Stimulated activated CD4-positive, alpha-beta T cell treated with anti-CD3 and anti-CD28 coated beads, Interleukin-1b, Interleukin-23, amount 100 ng/mL, for 1 hour (primary cell): ENCODE measurements around the gene CD63.

Source experiments
- DNase-seq, 2 donors: peaks; one replicate each; pipeline ENCODE4 v3.0.0-alpha.2; 2020; ENCODE audit warnings: low read depth in 2 of 2

CD63 gene

DNA sequence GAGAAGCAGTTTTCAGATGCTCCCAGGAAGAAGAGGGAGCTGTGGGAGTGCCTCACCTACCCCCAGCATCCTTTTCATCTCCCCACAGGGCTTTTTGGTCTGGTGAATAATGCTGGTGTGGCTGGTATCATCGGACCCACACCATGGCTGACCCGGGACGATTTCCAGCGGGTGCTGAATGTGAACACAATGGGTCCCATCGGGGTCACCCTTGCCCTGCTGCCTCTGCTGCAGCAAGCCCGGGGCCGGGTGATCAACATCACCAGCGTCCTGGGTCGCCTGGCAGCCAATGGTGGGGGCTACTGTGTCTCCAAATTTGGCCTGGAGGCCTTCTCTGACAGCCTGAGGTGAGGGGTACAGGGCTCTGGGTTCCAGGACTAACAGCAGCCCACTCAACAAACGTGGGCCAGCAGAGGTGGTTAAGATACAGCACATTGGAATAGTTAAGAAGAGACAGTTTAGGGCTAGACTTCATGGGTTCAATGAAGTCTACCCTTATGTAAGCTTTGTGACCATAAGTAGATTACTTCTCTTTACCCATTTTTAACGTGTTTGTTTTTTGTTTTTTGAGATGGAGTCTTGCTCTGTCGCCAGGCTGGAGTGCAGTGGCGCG is 7.1 kb downstream of the CD63 start:
- DNase-seq: no peak

DNA sequence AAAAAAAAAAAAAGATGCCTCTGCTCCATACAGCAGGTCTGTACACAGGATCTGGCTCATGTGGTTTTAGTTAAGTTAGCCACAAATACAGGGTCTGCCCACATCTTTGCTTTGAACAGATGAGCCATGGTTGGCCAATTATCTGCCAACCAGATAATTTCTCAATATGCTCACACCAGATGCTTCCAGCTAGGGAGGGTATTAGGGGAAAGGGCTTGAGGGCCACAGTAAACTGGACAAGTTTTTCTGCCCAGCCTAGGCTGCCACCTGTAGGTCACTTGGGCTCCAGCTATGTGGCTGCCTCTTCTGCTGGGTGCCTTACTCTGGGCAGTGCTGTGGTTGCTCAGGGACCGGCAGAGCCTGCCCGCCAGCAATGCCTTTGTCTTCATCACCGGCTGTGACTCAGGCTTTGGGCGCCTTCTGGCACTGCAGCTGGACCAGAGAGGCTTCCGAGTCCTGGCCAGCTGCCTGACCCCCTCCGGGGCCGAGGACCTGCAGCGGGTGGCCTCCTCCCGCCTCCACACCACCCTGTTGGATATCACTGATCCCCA is 7.8 kb downstream of the CD63 start:
- no peak for DNase-seq

DNA sequence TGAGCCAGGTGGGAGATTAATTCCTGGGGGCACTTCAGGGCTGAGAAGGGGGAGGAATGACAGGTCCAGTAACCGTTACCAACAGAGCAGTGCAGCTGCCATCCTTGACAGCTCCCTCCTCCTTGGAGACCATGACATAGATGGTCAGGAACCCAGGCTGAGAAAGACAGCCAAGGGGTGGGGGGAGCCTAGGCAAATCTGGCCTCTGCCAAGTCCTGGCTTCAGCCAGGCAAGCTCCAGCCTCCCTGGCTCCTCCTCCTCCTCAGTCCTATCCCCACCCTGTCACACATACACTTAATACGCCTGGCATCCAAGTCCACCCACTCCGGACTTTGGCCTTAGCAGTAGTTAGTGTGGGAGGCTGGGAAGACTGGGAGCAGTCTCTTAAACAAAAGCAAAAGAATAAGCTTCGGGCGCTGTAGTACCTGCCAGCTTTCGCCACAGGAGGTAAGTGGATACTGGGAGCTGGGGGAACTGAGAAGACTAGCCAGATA is 8.7 kb downstream of the CD63 start, which contains the start of gene RDH5:
Gene RDH5 (plus strand): TSS at position 323 of the 494 bp plus-strand sequence. CDS start 792 bp downstream, outside the sequence.
- DNase-seq: no peak

DNA sequence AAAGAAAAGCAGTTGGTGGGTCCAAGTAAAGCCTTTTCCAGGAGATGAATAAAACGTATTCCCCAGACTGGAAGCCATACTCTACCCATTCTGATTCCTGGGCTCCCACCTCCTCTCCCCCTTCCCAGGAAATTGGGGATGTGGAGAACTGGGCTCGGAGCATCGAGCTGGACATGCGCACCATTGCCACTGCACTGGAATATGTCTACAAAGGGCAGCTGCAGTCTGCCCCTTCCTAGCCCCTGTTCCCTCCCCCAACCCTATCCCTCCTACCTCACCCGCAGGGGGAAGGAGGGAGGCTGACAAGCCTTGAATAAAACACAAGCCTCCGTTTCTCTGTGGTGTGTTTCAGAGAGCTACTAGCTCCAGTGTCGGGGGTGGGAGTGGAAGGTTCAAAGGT is 9.4 kb downstream of the CD63 start:
- DNase-seq: no peak

DNA sequence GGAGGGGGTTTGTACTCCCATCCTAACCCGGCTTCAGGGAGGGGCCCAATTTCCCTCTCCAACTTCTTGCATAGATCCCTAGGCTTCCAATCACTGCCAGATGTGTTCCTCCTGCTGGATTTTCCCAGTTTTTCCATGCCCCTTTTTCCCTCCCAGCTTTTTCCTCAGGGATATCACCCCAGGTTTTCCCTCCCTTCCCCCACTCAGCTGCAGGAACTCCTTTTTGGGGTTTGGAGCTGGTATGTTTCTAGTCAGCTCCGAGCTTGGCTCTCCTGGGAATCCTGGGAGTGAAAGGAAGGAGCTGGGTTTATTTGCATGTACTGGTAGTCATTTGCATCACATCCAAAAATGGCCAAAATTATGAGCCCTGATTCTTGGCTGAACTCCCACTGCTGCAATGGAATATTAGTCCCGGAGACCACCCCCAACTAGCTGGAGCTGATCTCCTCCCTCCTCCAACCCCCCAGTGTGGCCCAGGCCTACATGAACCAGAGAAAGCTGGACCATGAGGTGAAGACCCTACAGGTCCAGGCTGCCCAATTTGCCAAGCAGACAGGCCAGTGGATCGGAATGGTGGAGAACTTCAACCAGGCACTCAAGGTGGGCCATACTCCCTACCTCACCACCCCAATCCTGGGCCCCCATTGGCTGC is 10.1 kb downstream of the CD63 start:
- DNase-seq: no peak

DNA sequence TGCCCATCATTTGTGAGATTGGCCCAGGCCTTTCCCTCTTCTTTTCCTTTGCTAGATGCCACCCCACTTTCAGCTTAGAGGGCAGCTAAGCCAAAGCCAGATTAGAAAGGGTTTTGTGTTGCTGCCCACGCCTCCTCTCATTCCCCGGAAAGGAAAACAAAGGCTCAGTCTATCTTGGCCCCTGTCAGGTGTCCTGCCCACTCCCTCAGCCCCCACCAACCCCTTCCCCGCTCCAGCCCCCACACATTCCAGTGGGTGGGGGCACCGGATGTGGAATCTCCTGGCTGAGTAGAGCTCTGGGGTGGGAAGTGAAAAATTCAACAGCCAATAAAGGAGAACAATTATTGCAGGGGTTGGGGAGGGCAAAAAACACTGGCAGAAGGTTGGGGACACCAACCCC is 10.8 kb downstream of the CD63 start:
- no peak for DNase-seq

DNA sequence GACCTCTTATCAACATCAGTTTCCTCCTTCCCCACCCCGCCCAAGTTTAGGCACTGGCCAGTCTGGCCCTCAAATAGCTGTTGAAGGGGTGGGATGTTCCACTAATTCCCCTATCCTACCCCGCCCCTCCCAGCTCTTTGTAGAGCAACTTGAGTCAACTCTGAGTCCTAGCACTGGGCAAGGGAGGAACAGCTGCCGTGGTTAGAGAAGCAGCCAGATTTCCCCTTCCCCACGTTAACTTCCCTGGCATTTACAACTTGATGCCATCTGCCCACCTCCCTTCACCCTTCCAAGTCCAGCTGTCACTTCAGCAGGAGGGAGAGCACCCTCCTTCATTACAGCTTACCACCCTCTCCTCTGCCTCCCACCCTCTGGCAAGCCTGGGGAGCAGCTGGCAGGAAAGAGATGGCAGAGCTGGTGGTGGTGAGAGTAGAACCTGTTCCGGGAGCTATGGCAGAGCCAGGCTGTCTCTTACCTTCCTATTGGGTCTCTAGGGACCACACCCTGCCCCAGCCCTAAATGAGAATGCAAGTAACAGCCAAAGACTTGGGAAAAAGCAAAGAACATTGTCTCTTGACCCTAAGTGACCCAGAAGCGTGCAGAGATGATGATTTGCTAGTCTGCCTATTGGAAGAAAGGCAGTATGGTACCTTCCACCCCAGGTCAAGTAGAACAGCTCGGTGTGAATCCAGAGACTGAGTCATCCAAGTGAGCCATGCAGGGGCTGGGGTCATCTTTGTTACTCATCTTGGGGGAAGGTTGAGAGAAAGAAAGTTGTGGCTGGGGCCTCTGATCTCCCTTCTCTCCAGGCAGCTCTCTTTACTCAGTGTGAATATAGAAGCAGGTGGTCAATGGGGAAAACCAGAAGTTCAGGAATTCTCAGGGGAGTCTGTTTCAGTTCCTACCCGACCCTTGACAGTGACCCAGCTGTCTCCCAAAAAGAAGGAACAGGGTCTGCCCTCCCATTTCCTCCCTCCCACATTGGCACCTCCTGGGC is 11.5 kb downstream of the CD63 start:
- no peak for DNase-seq

DNA sequence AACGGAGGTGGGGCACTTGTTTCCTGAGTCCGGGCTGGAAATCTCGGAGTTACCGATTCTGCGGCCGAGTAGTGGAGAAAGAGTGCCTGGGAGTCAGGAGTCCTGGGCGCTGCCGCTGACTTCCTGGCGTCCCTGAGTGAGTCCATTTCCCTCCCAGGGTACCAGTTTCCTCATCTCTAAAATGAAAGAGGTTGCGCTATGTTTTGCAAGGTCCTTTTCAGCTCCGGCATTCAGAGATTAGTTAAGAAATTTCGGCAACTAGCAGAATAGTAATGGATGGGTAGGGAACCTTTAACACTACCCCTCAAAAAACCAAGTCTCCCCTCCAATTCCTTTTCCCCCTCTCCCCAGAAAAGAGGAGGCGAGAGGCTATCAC is 12.2 kb downstream of the CD63 start:
- DNase-seq: no peak

DNA sequence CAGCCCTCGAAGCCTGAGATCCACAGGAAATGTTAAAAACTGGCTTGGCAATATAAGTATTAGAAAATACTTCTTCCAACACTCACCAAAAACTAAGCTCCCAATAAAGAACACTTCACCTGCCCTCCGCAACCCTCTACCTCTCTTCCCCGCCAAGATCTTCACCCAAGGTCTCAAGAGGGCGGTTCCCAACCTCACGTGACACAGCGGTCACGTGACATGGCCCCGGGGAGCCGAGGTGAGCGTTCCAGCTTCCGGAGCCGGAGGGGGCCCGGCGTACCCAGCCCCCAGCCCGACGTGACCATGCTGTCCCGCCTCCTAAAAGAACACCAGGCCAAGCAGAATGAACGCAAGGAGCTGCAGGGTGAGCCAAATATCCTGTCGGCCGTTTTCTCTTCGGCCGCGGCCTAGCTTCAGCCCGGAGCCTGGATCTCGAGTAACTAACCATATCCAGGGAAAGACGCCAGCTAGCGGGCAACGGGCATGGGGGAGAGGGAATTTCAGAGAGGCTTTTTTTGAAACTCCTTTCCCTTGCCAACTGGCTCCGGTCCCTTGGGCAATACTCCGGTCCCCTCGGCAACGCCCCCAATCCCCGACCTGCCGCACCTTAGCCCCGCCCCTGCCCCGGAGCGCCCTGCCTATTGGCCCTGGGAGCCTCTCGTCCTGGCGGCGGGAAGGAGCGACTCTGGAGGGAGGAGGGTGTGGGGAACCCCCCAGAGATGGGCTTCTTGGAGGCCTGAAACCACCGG is 12.8 kb downstream of the CD63 start, which contains the start of gene BLOC1S1:
Gene BLOC1S1 (plus strand): TSS at position 214 of the 749 bp plus-strand sequence. CDS start 6 bp downstream, at position 220.
- DNase-seq: peak; percentile 76 to 91

DNA sequence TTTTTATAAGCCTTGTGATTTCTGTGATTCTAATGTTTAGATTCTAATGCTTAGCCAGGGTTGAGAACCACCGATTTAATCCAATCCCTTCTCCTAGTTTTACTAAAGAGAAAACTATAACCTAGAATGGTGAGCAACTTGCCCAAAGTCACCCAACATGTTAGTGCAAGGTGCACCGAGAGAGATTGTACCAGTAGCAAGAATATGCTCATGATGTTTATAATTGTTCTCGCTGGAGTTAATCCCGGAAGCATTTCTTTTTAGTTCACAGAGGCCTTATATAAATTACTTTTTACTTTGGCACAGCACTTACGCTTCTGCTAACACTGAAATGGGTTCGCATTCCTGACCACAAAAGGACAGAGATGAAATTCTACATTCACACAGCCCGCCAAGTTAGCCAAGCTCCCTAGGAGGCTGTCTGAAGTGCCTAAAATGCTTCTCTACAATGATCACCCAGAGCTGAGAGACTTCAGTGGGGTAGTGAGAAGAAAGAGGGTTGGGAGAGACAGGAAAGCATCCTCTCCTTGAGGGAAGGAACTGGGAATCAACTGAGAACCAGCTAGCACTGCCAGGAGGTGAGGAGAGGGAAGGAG is 13.5 kb downstream of the CD63 start:
- DNase-seq: no peak

DNA sequence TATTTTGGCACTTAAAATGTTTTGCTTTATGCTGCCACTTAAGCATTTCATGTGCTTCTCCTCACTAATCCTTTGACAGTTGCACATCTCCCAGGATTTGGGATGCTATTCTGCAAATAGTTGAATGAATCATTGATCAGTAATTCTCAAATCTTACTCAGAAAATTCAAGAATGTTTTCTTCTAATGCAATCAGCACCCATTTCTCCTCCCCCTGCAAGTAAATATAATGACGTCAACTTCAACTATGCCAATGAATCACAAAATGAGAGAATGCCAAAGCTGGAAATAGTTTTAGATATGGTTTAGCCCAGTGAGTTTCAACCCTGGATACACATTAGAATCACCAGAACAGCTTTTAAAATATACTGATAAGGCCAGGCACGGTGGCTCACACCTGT is 15.1 kb downstream of the CD63 start:
- DNase-seq: no peak

DNA sequence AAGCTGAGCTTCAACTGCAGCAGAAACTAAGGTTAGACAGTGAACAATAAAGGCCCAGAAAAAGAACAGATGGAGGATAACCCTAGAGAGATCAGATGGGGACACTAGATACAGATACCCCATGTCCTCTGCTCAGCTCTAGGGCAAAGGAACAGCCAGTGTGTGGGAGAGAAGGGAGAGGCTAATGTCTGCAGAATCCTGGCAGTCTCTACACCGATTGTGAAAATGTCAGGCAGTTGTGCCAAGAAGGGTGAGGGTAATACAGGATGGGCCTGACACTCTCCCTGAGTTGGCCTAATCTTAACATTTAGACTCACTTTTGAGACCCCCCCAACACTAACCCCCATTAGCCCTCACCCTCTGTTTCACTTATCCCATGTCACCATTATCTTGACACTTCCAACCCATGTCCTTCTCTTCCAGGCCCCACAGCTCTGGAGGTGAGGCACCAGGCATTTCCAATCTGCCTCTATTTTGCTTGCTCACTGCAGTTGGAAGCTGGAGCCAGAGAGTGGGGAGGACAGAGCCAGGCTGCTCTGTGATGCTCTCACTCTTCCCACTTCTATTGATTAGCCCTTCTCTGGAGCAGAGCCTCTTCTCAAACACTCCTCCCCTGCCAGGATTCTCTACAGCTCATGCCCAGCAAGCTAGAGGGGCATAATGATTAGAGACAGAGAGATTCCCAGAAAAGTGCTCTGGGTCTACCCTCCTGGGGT is 16.0 kb downstream of the CD63 start:
- DNase-seq: no peak

DNA sequence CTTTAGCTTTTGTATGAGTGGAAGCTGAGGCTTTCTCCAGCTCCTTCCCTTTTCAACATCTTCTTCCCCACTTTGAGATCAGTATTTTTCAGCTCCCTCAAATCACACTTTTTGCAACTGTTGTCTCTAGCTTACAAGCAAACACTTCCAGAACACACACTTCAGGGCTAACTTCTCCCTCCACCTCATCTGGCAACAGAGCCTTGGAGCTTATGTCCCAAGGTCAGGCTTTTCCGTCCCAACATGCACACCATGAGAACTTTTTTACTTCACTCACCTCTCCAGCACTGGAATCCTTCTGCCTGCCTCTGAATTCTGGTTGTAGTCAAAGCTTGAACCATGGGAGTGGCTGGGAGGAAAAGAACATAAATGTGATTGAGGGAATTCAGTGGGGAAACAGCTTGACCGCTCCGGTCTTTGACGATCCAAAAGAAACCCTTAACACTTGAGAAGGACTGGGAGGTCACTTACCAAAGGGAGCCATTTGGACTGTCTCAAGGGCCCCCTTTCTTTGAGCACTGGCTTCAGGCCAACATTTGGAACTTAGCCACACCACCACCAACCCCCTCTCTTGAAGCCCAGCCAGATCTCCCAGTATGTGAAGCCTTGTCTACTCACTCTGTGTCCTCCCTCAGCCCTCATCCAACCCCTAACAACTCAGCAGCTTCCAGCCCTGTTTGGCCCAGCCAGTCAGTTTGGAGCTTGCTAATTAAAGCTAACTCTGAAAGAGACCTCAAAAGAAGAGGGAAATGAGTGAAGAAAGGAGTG is 16.8 kb downstream of the CD63 start:
- DNase-seq: no peak

DNA sequence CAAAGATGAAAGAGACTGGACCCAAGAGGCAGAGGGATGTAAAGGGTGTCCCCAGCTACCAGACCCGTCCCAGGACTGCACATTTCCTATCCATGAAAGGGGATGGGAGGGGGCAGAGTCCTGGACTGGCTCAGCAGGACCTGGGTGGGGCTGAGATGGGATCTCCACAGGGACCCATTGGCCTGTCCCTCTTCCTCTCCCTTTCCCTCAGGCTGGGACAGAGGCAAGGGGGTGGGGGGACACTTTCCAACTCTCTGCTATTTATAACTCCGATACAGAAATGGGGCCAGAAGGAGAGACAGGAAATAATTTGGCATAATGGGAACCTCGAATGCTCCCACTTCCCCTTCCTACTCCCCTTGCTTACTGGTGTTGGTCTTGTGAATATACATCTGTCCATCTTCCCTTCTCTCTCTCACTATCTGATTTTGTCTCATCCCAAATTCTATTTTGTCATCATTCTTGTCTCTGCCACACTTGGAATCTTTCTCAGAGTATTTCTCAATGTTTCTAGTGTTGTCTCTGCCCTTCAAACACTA is 20.0 kb downstream of the CD63 start:
- DNase-seq: no peak

DNA sequence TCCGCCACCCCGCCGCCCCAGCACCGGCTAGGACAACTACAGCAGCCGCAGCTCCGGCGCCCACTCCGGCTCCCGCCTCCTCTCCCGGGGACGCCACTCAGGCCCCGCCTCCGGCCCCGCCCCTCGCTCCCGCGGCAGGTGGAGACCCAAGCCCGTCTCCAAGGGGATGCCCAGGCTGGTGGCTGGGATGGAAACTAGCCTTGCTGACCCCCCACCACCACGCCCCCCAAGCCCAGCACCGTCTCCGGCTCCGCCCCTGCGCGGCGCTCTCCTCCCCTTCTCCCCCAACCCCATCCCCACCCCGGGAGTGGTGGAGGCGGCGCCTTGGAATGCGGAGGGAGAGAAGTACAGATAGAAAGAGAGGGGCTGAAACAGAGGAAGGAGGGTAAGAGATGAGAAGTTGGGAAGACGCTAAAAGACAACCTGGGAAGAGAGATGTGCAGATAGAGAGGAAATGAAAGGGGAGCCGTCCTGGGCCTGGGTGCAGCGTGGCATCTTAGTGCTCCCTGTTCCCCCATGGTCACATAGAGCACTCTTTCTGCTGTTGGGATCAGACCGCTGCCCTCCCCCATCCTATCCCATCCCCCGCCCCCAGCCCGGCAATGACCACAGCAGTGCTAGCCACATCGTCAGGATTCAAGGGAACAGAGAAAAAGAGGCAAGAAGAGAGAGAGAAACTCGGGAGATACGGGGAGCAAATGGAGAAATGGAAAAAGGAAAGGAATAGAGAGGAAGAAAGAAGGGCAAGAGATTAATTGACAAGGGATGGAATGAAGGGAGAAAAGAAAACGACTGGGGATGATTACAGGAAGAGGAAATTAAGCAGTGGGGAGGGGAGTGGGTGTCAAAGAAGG is 20.7 kb downstream of the CD63 start, which contains the start of gene ITGA7:
Gene ITGA7 (minus strand): TSS at position 64 of the 854 bp plus-strand sequence. CDS start 222 bp downstream, outside the sequence.
- peak in 1 of 2 donors; percentile 42 for DNase-seq

DNA sequence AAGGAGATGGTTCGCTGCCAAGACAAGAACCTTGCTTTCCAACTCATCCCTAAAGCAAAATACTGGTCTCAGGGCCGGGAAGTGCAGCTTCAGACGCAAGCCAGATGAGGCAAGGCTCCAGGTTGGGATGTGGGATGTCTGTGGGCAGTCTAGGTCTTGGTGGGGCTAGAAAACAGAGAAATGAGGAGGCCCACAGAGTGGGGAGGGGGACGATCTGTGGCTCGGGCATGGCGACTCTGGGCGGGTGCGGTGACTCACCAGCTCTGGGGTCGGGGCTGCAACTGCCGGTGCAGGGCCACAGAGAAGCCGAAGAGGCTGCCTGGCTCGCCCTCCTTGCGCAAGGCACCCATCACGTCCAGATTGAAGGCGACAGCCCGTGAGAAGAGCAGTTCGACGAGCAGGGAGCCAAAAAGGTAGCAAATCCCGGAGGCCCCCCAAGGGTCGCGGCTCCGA is 21.6 kb downstream of the CD63 start:
- DNase-seq: no peak

DNA sequence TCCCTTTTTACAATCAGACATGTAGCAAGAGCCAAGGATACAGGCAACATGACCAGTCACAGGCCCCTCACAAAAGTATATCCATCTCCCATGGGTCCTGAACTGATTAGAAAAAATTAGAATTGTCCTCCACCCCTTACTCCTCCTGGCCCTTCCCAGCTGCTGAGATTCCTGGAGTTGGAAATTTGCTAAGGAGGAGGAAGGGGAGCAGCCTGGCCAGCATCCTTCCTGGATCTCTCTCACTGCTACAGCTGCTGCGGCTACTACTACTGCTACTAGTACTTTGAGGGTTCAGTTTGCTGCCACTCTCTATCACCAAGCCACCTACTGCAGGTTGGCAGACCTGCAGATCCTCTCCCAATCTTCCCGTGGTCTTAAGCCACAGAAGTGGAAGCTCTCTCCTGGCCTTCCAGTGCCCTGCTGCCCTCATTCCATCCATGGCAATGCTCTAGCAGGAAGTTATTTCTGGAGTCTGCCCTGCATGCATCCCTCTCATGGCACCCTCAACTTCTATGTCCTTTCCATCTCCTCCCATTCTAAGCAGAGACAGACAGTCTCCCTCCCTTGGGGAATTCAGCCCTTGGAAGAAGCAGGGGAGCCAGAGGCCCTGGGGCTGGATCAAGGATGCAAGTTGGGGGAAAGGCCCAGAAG is 22.1 kb downstream of the CD63 start:
- no peak for DNase-seq
